B cell (primary cell): Measurements from ENCODE around the gene SYNE4. TPM values are rescaled to one million over a fixed set of nuclear protein-coding genes. Genes with fewer than 3 reads are reported as not detected.

Experiments
- ATAC-seq: fragments of 200-7000 bp; cut with Tn5 transposase; one replicate; pipeline ENCODE4 v1.10.0; 2021; ENCODE audit warnings: low read depth, mild to moderate bottlenecking, moderate number of reproducible peaks, moderate library complexity
- CTCF ChIA-PET: fragments of 350-600 bp; sonication (Branson Sonifier 250); formaldehyde crosslinking; loops from one replicate; lab custom pipeline; 2021; ENCODE audit warnings: antibody characterized with exemption, inconsistent platforms; lab: Charles Lee
- POLR2A ChIA-PET: fragments of 350-600 bp; sonication (Branson Sonifier 250); formaldehyde crosslinking; loops from one replicate; lab custom pipeline; 2021; ENCODE audit warnings: antibody characterized with exemption; lab: Charles Lee
- DNase-seq: peaks from one replicate; pipeline ENCODE4 v3.0.0; 2013
- H2AFZ ChIP-seq: 2 replicates; pipeline ENCODE4 v1.6.1; 2012; ENCODE audit warnings: mild to moderate bottlenecking, low read depth, low read length; ENCODE audit not compliant: insufficient read depth, poor library complexity, severe bottlenecking
- H3K27ac ChIP-seq, 2 donors: 1 replicate in 1 of 2; 2 replicates in 1 of 2; pipeline ENCODE4 v1.5.1; 2012 to 2013; ENCODE audit warnings: low read length in 2 of 2, mild to moderate bottlenecking in 2 of 2, moderate library complexity in 1 of 2
- H3K27me3 ChIP-seq, 4 experiments: fragments of 200-600 bp in 1 of 4; sonication (generic) in 1 of 4; replicated peaks in 1 of 4; 1 replicate in 2 of 4; 2 replicates in 2 of 4; pipeline versions ENCODE4 v1.6.1 to v1.7.0; 2013 to 2016; ENCODE audit warnings: low read length in 3 of 4, mild to moderate bottlenecking in 2 of 4, mixed read lengths in 1 of 4, moderate library complexity in 1 of 4; ENCODE audit not compliant: insufficient read depth in 4 of 4, control insufficient read depth in 3 of 4; ENCODE audit errors: control extremely low read depth in 1 of 4
- H3K36me3 ChIP-seq, 2 experiments: replicated peaks in 1 of 2; 1 replicate in 1 of 2; 2 replicates in 1 of 2; pipeline versions ENCODE4 v1.6.1 to v1.7.1; 2013; ENCODE audit warnings: low read length in 1 of 2; ENCODE audit not compliant: insufficient read depth in 2 of 2, control insufficient read depth in 1 of 2; ENCODE audit errors: control extremely low read depth in 1 of 2, extremely low read depth in 1 of 2
- H3K4me1 ChIP-seq, 2 donors: fragments of 200-600 bp in 1 of 2; sonication (generic) in 1 of 2; 1 replicate in 1 of 2; 2 replicates in 1 of 2; pipeline versions ENCODE4 v1.5.1 to v1.6.1; 2013 to 2017; ENCODE audit warnings: low read length in 2 of 2; ENCODE audit not compliant: control insufficient read depth in 2 of 2, insufficient read depth in 2 of 2
- H3K4me2 ChIP-seq: replicated peaks from 2 replicates; pipeline ENCODE3; 2012; ENCODE audit warnings: mild to moderate bottlenecking, low read depth, low read length; ENCODE audit not compliant: poor library complexity, severe bottlenecking
- H3K4me3 ChIP-seq, 5 experiments: fragments of 200-600 bp in 1 of 5; sonication (generic) in 1 of 5; 1 replicate in 3 of 5; 2 replicates in 2 of 5; pipeline versions ENCODE4 v1.5.1 to v1.7.0; 2011 to 2016; ENCODE audit warnings: low read length in 4 of 5, mild to moderate bottlenecking in 4 of 5, low read depth in 2 of 5, control low read depth in 1 of 5, moderate library complexity in 1 of 5; ENCODE audit not compliant: insufficient read depth in 1 of 5; ENCODE audit errors: control extremely low read depth in 1 of 5, extremely low read depth in 1 of 5
- H3K79me2 ChIP-seq: fragments of 200-600 bp; sonication (generic); one replicate; pipeline ENCODE4 v1.6.0; 2016; ENCODE audit warnings: low read length; ENCODE audit not compliant: control insufficient read depth, insufficient read depth
- H3K9ac ChIP-seq: fragments of 200-600 bp; sonication (generic); 2 replicates; pipeline ENCODE4 v1.6.1; 2017; ENCODE audit warnings: mild to moderate bottlenecking, low read length, moderate library complexity
- H3K9me3 ChIP-seq, 3 donors: one replicate each; pipeline versions ENCODE4 v1.6.1 to v1.7.1; 2013; ENCODE audit warnings: low read length in 2 of 3; ENCODE audit not compliant: control insufficient read depth in 2 of 3, insufficient read depth in 1 of 3; ENCODE audit errors: control extremely low read depth in 1 of 3
- H4K20me1 ChIP-seq: 2 replicates; pipeline ENCODE4 v1.6.0; 2012; ENCODE audit warnings: mild to moderate bottlenecking, low read length; ENCODE audit not compliant: insufficient read depth, control insufficient read depth, poor library complexity, severe bottlenecking
- H3K27ac Mint-ChIP-seq: one replicate; pipeline ENCODE4 v1.8.0; 2021; ENCODE audit warnings: mixed read lengths
- H3K27me3 Mint-ChIP-seq: one replicate; pipeline ENCODE4 v1.8.0; 2021; ENCODE audit warnings: mixed read lengths
- H3K4me1 Mint-ChIP-seq: one replicate; pipeline ENCODE4 v1.8.0; 2021; ENCODE audit warnings: mixed read lengths
- H3K4me3 Mint-ChIP-seq: one replicate; pipeline ENCODE4 v1.8.0; 2021; ENCODE audit warnings: mixed read lengths
- H3K9me3 Mint-ChIP-seq: one replicate; pipeline ENCODE4 v1.8.0; 2022; ENCODE audit warnings: mixed read lengths; ENCODE audit not compliant: insufficient read depth
- CTCF ChIP-seq: fragments of 200-600 bp; IDR thresholded peaks from one replicate; pipeline ENCODE4 v1.8.0; 2022; ENCODE audit warnings: antibody characterized with exemption, mild to moderate bottlenecking
- EZH2 ChIP-seq: IDR thresholded peaks from 2 replicates; pipeline ENCODE4 v1.6.1; 2012; ENCODE audit warnings: borderline replicate concordance, low read depth, mild to moderate bottlenecking, moderate library complexity, low read length; ENCODE audit not compliant: insufficient read depth, poor library complexity, severe bottlenecking
- WGBS: methylation state at CpG from one replicate; pipeline ENCODE4 v1.1.5; 2013; ENCODE audit warnings: missing lambda C conversion rate; ENCODE audit not compliant: insufficient coverage; 5-methylcytosine and 5-hydroxymethylcytosine counted together
- intact Hi-C: fragments of 100-400 bp; cut with micrococcal nuclease; formaldehyde crosslinking; loops from one replicate; pipeline ENCODE4 v1.10.0; 2022
- polyA plus RNA-seq: library from polyadenylated mRNA; depleted of rRNA; stranded (reverse); fragments of >200 nt; gene quantifications from 2 replicates; pipeline ENCODE4 v1.2.3, GENCODE V29; 2012
- total RNA-seq, 2 donors: library from RNA; stranded (reverse); fragments of 120-200 nt in 1 of 2; gene quantifications; 1 replicate in 1 of 2; 2 replicates in 1 of 2; pipeline versions ENCODE4 v1.2.3 to v1.2.4, GENCODE V29; 2013 to 2022

Gene SYNE4
- total and polyA plus RNA-seq, 2 donors (not counting 1 experiment from before 2014, with no cell fraction given): 2.3 to 2.4 TPM

GRCh38 chr19:35990156-35990555, 18.5 kb downstream of the SYNE4 start:
- CTCF ChIA-PET: interaction anchor here (0.7 kb wide), 1 partner anchor 298 kb away, joined by 3 read pairs; no protein-coding TSS in a partner anchor
- DNase-seq (no peak), ATAC-seq (no peak)
- H3K27me3 ChIP-seq: peaks cover 0 to 4% (median 2%) of the 10 kb centered on the region in 4 experiments
- no peak overlapping the region for H3K9ac ChIP-seq
- Mint-ChIP-seq H3K4me1 (peaks cover 14% of the 10 kb centered on the region), H3K9me3 (no peaks in the 10 kb centered on the region), H3K27me3 (peaks cover 8% of the 10 kb centered on the region), H3K4me3 (no peak overlapping the region), H3K27ac (no peak overlapping the region)
- peaks cover 11 to 22% of the 10 kb centered on the region in 2 donors for H3K4me1 ChIP-seq
- no peak overlapping the region for H3K4me3 ChIP-seq
- H4K20me1 ChIP-seq: peaks cover 1% of the 10 kb centered on the region
- no peak for TF ChIP-seq EZH2
- TF ChIP-seq CTCF: no peak
- no peak overlapping the region for H2AFZ ChIP-seq
- POLR2A ChIA-PET: no interaction called here
- H3K4me2 ChIP-seq: no peak overlapping the region
- no peaks in the 10 kb centered on the region for H3K36me3 ChIP-seq
- H3K79me2 ChIP-seq: peaks cover 7% of the 10 kb centered on the region
- peaks cover 0 to 13% (median 0%) of the 10 kb centered on the region in 3 donors for H3K9me3 ChIP-seq
- intact Hi-C loops: loop anchor here (10.0 kb wide), 1 partner anchor 585 kb away; the partner anchor contains the start of gene ZNF529
- no peak overlapping the region for H3K27ac ChIP-seq
- 100% methylated on average over 3 of the region's 4 CpGs for WGBS

- H3K9me3 ChIP-seq: peaks cover 0 to 13% (median 0%) of the 10 kb centered on the region in 3 donors
- Mint-ChIP-seq H3K27ac (no peak overlapping the region), H3K27me3 (peaks cover 20% of the 10 kb centered on the region), H3K4me3 (no peak overlapping the region), H3K9me3 (no peaks in the 10 kb centered on the region), H3K4me1 (peaks cover 5% of the 10 kb centered on the region)
- H3K27me3 ChIP-seq: peaks cover 0 to 13% (median 3%) of the 10 kb centered on the region in 4 experiments
- CTCF ChIA-PET: no interaction called here
- H3K4me1 ChIP-seq: peaks cover 6 to 13% of the 10 kb centered on the region in 2 donors
- H3K4me3 ChIP-seq: no peak overlapping the region
- ATAC-seq: no peak
- H3K4me2 ChIP-seq: no peak overlapping the region
- no peak overlapping the region for H2AFZ ChIP-seq
- 100% methylated on average over 1 of the region's 3 CpGs for WGBS
- no peaks in the 10 kb centered on the region for H3K36me3 ChIP-seq
- POLR2A ChIA-PET: no interaction called here
- DNase-seq: no peak
- no peaks in the 10 kb centered on the region for H3K79me2 ChIP-seq
- intact Hi-C loops: no loop called here
- no peak for TF ChIP-seq CTCF
- TF ChIP-seq EZH2: no peak
- H3K27ac ChIP-seq: no peak overlapping the region
- H4K20me1 ChIP-seq: no peaks in the 10 kb centered on the region
- H3K9ac ChIP-seq: no peak overlapping the region
Measured at GRCh38 chr19:35988824-35989223, 19.8 kb downstream of the SYNE4 start.
